Measurements from ENCODE around the gene ADGRA3.

Gene ADGRA3

GRCh38 chr4:22508376-22508775 is 7.5 kb downstream of the ADGRA3 start:
- DNase-seq (ENCODE audit: low read depth), result no peak

- no peak for DNase-seq (ENCODE audit: low read depth)
Observed at GRCh38 chr4:22504922-22505321, 10.9 kb downstream of the ADGRA3 start.

- DNase-seq (ENCODE audit: low read depth), result no peak
Observed at GRCh38 chr4:22504447-22504846, 11.4 kb downstream of the ADGRA3 start.

- DNase-seq (ENCODE audit: low read depth), result no peak
Observed at GRCh38 chr4:22502895-22503814, 12.7 kb downstream of the ADGRA3 start.

- DNase-seq (ENCODE audit: low read depth), result no peak
Observed at GRCh38 chr4:22501715-22502095, 14.2 kb downstream of the ADGRA3 start.

- no peak for DNase-seq (ENCODE audit: low read depth)
Observed at GRCh38 chr4:22500831-22501714, 14.8 kb downstream of the ADGRA3 start.

GRCh38 chr4:22500128-22500611 is 15.7 kb downstream of the ADGRA3 start:
- no peak for DNase-seq (ENCODE audit: low read depth)

- DNase-seq (ENCODE audit: low read depth), result no peak
Observed at GRCh38 chr4:22498866-22499265, 17.0 kb downstream of the ADGRA3 start.

- no peak for DNase-seq (ENCODE audit: low read depth)
Observed at GRCh38 chr4:22496165-22496813, 19.6 kb downstream of the ADGRA3 start.

- no peak for DNase-seq (ENCODE audit: low read depth)
Observed at GRCh38 chr4:22493523-22493922, 22.3 kb downstream of the ADGRA3 start.

GRCh38 chr4:22492987-22493386 is 22.9 kb downstream of the ADGRA3 start:
- no peak for DNase-seq (ENCODE audit: low read depth)

- DNase-seq (ENCODE audit: low read depth), result no peak
Observed at GRCh38 chr4:22491939-22492338, 23.9 kb downstream of the ADGRA3 start.

GRCh38 chr4:22490718-22491315 is 25.0 kb downstream of the ADGRA3 start:
- no peak for DNase-seq (ENCODE audit: low read depth)

- no peak for DNase-seq (ENCODE audit: low read depth)
Observed at GRCh38 chr4:22488106-22488505, 27.8 kb downstream of the ADGRA3 start.

GRCh38 chr4:22487328-22487727 is 28.5 kb downstream of the ADGRA3 start:
- DNase-seq (ENCODE audit: low read depth), result no peak

GRCh38 chr4:22486276-22486675 is 29.6 kb downstream of the ADGRA3 start:
- DNase-seq (ENCODE audit: low read depth), result no peak

GRCh38 chr4:22485737-22486136 is 30.1 kb downstream of the ADGRA3 start:
- no peak for DNase-seq (ENCODE audit: low read depth)

GRCh38 chr4:22483551-22483981 is 32.3 kb downstream of the ADGRA3 start:
- no peak for DNase-seq (ENCODE audit: low read depth)

GRCh38 chr4:22482250-22483127 is 33.4 kb downstream of the ADGRA3 start:
- no peak for DNase-seq (ENCODE audit: low read depth)

GRCh38 chr4:22480675-22481327 is 35.1 kb downstream of the ADGRA3 start:
- no peak for DNase-seq (ENCODE audit: low read depth)

Data from activated T-helper 1 cell treated with Interleukin-2 at 50 U/mL for 16 hours (primary cell).